ENCODE measurements around the gene FSIP1.

DNA sequence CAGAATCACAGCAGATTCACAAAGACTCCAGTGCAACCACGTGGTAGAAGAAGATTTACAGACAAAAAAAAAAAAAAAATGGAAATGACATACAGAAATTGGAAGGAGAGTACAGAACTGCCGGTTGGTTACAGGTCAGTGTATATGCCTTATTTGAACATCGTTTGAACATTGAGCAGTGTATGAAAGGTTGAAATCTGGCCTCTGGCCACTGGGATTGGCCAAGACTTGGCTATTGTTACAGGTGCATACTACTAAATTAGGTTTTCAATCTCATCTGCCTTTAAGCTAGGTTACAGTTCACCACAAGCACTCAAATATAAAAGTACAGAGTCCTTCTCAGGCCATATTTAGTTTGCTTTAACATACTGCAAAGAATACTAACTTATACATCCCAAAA lies 142.0 kb downstream of the FSIP1 start:
- no peak for TF ChIP-seq EP300 (IDR thresholded peaks at IDR 0.05)
- TF ChIP-seq, protein P1, sequence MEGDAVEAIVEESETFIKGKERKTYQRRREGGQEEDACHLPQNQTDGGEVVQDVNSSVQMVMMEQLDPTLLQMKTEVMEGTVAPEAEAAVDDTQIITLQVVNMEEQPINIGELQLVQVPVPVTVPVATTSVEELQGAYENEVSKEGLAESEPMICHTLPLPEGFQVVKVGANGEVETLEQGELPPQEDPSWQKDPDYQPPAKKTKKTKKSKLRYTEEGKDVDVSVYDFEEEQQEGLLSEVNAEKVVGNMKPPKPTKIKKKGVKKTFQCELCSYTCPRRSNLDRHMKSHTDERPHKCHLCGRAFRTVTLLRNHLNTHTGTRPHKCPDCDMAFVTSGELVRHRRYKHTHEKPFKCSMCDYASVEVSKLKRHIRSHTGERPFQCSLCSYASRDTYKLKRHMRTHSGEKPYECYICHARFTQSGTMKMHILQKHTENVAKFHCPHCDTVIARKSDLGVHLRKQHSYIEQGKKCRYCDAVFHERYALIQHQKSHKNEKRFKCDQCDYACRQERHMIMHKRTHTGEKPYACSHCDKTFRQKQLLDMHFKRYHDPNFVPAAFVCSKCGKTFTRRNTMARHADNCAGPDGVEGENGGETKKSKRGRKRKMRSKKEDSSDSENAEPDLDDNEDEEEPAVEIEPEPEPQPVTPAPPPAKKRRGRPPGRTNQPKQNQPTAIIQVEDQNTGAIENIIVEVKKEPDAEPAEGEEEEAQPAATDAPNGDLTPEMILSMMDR (IDR thresholded peaks at IDR 0.05) = no peak
- TF ChIP-seq POLR2A (IDR thresholded peaks at IDR 0.05; ENCODE audit: low read depth) = no peak
